GM18870 (cell line): ENCODE measurements around the gene POLR1H.

Experiments used
- ATAC-seq: cut with Tn5 transposase; IDR thresholded peaks from one replicate; pipeline ENCODE4 v1.9.1; 2021; ENCODE audit warnings: moderate library complexity; ENCODE audit not compliant: unreplicated experiment

The POLR1H gene

DNA sequence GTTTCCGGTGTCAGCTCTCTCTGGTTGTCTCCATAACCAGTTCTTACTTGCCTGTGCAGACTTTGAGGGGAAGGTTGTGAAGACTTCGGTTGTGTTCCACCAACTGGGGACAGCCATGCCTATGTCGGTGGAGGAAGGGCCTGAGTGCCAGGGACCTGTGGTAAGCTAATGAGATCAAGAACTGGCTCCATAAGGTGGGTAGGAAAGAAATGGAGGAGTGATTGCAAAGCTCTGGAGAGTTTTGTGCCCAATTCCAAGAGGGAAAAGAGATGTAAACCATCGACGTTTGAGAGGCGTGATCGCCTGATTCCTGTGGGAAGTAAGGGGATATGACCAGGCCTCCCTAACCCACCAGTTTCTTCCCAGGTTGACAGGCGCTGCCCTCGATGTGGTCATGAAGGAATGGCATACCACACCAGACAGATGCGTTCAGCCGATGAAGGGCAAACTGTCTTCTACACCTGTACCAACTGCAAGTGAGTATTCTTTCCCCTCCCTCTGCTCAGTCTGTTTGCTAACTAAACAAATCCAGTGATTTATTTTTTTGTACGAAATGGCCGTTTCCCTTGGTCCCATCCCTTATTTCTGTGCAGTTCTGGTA lies 893 bp downstream of the POLR1H start:
- no peak for ATAC-seq

DNA sequence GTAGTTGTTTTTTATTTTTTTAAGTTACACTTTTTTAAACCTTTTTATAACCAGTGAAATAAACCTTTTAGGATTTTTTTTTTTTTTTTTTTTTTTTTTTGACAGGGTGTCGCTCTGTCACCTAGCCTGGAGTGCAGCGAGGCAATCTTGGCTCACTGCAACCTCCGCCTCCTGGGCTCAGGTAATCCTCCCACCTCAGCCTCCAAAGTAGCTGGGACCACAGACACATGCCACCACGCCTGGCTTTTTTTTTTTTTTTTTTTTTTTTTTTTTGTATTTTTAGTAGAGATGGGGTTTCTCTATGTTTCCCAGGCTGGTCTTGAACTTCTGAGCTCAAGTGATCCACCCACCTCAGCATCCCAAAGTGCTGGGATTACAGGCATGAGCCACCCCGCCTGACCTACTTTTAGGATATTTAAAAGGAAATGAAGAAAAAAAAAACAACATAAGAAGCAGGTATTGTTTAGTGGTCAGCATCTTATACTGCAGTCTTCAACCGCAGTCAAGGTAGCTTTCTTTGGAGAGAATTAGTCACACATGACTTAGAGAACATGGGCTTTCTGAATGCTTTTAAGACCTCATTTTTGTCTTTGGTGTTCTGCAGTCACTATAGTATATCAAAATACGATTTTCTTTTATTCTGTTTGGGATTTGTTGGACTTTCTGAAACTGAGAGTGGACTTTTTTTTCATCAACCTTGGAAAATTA lies 1.6 kb downstream of the POLR1H start:
- no peak for ATAC-seq

DNA sequence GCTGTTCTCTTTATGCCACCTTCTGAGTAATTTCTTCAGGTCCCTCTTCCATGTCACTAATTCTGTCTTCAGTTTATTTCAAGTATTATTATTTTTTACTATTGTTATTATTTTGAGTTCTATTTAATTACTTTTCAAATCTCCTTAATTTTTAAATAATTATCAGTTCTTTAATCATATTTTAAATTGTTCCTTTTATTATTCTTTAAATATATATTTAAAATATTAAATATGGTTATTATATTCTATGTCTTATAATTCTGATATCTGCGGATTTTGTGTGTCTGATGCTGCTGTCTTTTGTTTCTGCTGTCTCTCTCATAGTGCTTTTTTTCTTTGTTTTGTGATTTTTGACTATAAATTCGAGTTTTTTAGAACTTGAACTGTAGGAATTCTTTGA lies 2.2 kb downstream of the POLR1H start:
- no peak for ATAC-seq

DNA sequence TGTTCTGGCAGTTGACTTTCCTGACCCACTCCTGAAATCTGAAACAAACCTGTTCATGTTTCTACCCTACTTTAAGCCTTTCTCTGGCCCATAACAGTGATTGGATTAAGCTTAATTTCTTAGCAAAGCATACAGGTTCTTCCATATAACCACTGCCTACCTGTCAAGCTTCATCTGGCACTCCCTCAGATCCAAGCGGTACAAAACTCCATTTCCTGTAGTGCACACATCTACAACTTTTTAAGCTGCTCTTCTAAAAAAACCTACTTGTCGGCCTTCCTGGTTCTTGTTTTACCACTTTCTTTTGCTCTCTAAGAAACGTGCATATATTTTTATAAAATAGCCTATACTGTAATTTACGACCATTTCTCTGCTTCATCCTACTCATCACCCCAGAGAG lies 5.0 kb downstream of the POLR1H start:
- ATAC-seq, result no peak

DNA sequence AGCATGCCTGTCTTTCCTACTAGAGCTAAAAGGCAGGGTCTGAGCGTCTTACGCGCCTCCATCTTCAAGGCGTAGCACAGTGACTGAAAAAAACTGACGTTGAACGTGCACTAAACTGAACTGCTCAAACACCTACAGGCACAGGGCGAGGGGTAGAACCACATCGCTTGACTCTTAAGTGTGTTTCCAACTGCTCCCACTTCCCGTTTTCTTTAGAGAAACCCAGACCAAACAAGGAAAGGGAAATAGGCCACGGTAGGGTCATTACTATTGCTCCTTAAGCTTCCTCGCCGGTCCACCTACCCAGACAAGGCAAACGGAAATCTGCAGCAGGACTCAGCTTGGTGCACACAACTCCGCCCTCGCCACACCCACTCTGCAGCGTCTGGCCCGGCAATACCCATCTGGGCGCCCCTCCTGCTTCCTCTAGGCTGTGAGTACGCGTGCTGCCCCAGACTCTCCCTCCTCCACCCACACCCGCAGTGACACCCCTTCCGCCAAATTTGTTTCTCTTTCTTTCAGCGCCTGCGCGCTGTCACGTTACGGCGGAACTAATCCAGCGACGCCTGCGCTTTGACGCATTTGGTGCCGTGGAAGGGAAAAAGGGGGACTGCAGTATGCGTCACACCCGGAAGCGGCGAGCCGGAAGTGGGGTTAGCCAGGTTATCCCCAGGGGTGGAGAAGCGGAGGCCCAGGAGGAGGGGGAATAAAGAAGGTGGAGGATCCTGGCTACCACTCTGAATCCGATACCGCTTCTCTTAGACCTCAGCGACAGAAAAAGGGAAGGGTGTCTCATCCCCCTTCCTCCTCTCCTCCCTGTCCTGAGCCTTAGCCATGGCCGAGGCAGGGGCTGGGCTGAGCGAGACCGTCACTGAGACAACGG lies 5.8 kb downstream of the POLR1H start, which contains the start of gene PPP1R11:
Gene PPP1R11, plus strand, starts transcription at position 622 of the 883 bp plus-strand sequence. Its CDS starts 213 bp downstream, at position 835.
- peak; percentile 88 for ATAC-seq

DNA sequence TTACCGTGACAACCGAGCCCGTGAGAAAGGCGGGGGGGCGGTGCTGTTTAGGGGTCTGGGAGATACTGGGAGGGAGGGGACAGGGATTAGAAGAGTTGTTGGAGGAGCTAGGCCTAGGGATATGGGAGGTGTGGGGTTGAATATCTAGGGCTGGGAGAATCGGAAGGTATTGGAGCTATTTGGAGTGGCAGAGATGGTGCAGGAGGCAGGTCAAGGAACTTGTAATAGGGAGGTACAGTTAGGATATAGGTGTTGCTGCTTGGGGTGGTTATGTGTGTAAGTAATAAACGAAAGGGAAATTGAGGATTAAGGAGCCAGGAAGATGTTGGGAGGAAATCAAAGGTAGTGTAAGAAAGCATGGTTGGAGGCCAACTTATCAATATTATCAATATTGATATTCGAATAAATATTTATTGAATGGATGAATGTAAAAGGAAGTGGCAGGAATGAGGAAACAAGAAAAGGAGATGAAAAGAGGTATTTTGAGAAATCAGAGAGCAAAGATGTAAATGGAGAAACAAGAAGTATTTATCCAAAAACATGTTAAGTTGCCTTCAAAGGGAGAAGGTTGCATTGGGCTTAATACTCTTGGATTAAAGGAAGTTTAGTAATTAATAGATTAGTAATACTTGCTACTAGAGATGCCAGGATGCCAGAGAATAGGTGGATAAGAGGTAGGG lies 6.5 kb downstream of the POLR1H start:
- no peak for ATAC-seq

DNA sequence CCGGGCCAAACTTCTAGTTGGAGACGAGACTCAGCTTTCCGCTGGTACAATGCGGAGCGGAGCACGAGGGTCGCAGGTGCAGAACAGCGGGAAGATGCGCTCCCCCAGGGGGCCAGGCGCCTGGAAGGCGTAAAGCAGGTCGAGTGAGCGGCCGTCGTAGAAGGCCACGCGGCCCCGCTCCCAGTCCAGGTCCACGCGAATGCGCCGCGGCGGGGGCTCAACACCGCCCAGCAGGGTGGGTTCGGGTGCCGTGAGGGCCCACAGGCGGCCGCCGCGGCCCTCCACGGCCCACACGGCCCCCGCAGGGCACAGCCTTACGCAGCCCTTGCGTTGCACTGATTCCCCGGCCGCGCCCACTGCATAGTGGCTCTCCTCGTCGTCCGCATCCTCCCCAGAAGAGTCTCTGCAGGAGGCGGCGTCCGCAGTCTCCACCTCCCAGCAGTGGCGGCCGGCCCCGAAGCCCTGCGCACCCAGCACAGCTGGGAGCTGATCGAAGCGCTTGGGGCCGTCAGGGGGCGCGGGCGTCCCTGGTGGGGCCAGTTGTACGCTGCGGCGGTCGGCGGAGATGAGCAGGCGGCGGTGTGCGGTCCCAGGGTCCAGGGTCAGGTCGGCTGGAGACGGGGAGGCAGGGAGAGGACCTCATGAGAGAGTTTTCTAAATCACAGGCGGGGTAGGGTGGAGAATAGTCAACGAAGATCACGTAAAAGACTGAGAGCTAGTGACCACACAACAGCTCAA lies 10.2 kb downstream of the POLR1H start:
- no peak for ATAC-seq

DNA sequence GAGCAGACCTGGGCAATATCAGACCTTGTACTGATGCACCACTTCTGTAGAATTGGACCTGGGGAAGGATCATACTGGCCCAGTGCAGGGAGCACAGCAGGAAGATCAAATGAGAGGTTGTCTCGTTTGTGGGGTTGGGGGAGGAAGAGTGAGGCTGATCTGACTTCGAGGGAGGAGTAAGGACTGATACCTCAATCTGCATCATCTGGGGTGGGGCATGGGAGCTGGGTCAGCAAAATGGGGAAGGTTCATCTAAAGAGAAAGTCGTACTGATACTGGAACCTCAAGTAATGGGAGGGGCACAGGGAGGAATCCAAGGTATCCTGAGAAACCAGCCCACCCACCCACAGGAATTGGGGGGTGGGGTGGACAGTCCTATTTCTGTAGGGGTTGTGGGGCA lies 10.8 kb downstream of the POLR1H start:
- ATAC-seq, result no peak

DNA sequence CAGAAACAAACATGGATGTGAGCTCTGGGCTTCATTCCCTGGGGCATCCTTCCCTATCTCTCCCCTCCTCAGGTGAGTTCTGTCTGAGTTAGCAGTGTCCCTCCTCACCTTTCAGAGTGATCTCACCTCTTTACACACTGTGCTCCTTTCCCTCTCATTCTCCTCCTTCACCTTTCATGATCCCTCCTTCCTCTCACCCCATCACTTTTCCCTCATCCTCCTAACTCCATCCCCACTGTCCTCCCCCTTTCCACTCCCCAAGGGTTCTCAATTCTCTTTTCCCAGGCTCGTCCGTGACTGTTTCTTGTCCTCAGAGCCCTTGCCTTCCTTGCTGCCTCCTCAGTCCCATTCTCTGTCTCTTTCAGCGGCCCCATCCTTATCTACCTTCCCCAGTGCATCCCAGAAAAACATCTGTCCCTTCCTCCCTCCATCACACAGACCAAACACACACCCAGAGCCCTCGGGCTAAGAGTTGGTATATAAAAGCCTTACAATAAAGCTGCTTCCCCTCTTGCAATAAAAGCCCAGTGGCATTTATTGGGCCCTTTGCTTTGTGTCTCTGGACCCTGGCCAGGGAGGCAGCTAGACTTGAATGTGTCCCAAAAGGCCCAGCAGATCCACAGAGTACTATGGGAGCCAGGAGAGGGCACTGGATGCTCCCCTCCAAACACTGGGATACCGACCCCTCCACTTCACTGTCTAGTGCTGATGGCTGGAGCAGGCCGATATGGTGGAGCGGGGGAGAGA lies 12.6 kb downstream of the POLR1H start:
- no peak for ATAC-seq

DNA sequence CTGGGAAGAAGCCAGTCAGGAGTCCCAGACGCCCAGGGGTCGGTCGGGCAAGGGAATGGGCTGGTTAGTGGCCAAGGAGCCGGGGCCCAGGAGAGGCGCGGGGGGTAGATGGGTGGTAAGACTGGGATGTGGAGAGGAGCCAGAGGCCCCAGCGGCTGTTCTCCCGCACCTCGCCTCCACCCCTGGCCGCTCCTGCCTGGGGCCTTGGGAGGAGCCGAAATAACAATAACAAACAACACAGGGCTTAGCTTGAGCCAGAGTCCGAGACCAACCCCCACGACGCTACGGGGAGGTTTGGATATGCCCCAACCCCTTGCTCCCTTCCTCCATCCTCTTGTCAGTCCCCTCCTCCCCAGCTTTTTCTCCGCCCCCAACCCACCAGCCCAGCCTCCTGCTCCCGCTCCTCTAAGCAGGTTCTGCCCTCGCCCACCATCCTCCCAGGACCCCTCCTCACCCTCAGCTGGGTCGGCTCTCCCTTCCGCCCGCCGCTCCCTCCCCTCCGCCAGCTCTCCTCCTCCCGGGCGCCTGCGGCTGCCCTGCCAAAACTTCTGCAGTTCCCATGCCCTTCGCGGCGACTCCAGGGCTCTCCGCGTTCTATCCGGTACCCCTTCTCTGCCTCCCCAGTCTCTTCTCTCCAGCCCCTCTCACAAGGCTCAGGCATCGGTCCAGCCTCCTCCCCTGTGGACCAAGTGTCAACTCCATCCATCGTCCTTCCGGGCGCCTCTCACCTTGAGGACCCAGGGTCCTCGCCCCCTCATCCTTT lies 13.4 kb downstream of the POLR1H start:
- no peak for ATAC-seq

DNA sequence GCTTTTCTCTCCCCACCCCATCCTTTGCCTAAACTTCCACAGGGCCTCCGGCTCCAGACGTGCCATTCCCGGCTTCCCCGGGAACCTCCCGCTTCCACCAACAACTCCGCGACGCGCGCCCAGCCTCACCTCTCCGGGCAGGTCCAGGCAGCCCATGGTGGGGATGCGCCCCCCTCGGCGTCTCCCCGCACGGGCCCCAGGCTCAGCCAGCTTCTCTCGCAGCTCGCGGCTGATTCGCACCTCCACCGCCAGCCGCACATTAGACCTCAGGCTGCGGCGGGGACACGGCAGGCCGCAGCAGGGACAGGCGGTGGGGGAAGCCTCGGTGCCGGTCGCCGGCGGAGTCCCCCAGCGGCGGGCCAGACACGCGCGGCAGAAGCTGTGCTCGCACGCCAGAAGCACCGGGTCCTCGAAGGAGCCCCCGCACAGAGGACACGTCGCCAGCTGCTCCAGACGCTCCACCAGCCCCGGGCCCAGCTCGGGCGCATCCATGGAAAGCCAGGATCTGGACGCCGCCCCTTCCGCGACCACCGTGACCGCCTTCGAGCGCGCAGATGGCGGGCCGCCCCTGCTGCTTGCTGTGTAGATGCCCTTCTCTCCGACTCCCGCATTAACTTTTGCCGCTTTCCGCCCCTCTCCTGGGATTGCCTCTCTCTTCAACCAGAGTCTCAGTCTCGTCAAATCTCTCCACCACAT lies 14.2 kb downstream of the POLR1H start, which contains the start of gene RNF39:
Gene RNF39, minus strand, starts transcription at position 676 of the 696 bp plus-strand sequence. Its CDS starts 184 bp downstream, at position 492.
- ATAC-seq, result no peak

DNA sequence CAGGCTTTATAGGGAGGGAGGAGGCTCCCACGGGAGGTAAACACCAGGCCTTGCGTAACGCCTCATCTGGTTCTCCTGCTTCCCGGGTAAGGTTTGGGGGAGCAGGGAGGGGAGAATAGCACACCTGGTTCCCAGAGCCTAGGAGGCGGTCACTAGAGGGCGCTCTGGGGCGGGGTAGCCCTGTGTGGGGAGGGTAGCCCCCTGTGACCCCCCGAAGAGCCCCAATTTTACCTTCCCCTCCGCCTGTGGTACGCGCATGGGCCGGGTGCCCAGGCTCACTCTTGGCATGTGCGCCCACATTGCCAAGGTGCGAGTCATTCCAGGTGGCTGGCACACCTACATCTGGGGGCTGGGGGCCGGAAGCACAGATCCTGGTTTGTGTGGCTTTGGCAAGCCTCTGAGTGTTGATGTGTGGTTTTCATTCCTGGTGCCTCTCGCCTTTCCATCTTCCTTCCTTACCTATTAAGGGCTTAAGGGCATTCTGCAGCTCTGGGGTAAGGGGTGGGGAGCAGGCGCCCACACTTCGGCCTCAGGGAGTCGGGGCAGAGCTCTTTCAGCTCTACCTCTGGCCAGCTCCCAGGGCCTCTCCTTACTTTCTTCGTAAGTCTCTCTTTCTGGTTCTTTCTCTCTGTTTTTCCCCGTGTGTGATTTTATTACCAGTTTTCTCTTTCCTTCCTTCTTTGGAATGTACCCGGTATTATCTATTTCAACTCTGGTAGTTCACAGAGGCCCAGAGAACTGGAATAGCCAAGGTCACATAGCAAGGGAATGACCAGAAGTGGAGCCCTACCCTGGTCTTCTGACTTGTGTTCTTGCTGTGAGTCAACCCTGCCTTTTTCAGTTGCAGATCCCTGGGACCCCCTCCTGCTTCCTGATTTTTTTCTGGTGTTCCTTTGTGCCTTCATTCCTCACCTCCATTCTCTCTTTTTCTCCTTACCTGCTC lies 15.0 kb downstream of the POLR1H start:
- ATAC-seq, result no peak

DNA sequence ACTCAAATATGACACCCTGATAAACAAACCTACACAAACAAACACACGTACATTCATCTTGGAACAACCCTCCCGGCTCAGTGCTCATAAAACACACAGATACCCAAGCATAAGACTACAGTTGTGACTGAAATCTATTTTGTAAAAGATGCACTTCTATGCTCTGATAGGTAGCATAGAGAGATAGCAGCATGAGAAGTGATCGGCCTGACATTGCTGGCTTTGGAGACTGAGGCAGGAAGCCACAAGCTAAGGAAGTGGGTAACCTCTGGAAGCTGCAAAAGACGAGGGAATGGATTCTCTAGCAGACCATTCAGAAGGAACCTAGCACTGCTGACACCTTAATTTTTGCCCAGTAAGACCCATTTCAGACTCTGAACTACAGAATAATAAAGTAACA lies 16.2 kb downstream of the POLR1H start:
- ATAC-seq, result no peak

DNA sequence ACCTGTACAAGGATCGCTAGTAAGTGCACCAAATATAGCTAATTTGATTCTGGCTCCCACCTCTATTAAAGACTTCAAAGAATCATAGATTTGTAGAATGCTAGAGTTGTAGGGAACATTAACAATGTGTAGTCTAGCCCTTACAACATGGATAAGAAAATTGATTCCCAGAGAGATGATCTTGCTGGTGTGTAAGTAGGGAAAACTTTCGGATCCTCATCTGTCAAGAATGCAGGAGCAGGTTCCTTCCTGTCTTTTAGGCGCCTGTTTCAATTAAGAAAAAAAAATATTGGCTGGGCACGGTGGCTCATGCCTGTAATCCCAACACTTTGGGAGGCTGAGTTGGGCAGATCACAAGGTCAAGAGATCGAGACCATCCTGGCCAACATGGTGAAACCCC lies 26.8 kb downstream of the POLR1H start:
- ATAC-seq, result no peak

DNA sequence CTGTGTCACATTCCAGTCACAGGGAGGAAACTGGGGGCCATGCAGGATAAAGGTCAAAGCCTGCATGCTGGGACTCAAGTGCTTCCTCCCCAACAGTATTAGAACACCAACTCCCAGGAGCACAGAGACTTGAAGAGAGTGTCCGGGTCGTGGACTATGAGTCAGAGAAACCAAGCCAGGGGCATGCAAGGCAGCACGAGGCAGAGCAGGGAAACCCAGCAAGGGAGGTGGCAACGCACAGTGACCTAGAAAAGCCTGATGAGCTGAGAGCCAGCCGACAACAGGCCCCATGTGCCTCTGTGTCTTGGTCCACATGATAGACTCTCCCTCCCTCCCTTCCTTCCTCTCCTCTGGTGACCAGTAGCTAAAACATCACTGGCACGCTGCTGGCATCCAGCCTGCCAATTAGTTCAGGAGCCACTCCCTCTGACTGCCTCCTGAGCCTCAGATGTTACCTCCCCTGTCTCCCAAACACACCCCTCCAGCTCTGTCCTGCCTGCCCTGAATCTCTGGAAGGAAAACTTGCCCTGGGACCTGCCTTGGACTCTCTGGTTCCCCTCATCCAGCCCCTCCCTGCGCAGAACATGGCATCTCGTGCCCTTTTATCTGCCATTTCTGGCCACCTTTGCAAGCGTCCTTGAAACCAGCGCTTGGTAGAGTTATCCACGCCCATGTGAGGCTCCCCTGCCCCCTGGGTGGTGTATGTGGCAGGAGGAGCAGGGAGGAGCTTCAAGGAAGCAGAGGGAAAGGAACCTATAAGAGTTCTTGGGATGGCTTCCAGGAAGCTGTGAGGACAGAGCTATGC lies 30.7 kb downstream of the POLR1H start:
- no peak for ATAC-seq

DNA sequence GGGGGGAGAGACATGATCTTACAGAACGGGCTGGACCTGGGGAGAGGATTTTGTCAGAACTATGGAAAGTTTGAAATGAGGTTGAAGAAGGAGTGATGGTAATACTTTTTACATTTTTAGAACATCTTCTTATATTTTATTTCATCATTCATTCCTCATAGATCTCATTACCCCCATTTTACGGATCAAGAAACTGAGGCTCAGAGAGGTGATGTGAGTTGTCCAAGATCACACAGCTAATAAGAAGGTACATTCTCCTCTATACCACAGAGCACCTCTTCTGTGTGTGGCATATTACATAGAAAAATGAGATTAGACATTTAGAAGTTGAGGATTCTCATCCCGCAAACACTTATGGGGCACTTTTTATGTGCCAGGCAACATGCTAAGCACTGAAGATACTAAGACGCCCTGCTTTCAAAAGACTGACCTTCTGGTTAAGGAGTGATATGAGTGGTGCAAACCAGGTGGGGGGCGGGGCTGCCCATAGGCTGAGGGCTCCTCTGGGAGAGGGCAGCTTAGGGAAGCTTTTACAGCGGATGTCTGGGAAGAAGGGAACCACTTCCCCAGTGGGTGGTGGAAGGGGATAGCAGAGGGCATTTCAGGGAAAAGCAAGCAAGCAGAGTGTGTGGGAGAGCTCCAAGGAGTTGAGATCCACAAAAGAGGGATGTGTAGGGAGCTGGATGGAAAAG lies 31.9 kb downstream of the POLR1H start:
- ATAC-seq, result no peak
